Coronary artery (tissue), 2 donors: ENCODE measurements around the gene TTC28.
"Not testable (repeated sequence)": the region's sequence is repeated elsewhere in the genome, so short reads cannot be mapped to it uniquely, and the experiment has no call there.

Source experiments
- DNase-seq: peaks from one replicate; pipeline ENCODE4 v3.0.0-alpha.2; 2017; ENCODE audit warnings: low spot score
- H3K27ac ChIP-seq, 2 donors: fragments of 200-600 bp; sonication (generic); one replicate each; pipeline ENCODE4 v1.5.1; 2016 to 2019
- H3K4me3 ChIP-seq: fragments of 200-600 bp; sonication (generic); 2 replicates; pipeline ENCODE4 v1.5.1; 2016; ENCODE audit warnings: mild to moderate bottlenecking, moderate library complexity
- TF ChIP-seq, protein P1 (sequence below): fragments of 200-600 bp; sonication (generic); IDR thresholded peaks from one replicate; pipeline ENCODE4 v1.5.1; 2019; ENCODE audit warnings: antibody characterized with exemption

Gene TTC28

DNA sequence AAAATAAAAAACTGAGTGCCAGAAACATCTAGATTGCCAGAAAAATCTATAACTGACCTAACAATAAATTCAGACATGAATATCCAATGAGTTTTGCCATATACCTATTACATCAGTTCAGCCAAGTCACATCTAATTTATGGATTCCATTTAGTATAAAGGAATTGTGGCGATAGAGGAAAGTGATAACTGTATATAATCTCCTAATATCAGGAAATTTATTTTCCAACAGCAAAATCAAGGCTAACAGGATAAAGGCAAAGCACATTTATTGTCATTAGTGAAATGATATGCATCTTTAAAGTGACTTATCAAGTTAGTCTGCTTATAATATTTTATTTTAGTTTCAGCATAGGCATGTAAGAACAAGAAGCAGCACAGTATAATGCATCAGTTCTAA, 462.4 kb downstream of the TTC28 start:
- Histone ChIP-seq H3K27ac (no peak overlapping the region), H3K4me3 (no peak overlapping the region)
- DNase-seq = no peak
- TF ChIP-seq, protein P1, sequence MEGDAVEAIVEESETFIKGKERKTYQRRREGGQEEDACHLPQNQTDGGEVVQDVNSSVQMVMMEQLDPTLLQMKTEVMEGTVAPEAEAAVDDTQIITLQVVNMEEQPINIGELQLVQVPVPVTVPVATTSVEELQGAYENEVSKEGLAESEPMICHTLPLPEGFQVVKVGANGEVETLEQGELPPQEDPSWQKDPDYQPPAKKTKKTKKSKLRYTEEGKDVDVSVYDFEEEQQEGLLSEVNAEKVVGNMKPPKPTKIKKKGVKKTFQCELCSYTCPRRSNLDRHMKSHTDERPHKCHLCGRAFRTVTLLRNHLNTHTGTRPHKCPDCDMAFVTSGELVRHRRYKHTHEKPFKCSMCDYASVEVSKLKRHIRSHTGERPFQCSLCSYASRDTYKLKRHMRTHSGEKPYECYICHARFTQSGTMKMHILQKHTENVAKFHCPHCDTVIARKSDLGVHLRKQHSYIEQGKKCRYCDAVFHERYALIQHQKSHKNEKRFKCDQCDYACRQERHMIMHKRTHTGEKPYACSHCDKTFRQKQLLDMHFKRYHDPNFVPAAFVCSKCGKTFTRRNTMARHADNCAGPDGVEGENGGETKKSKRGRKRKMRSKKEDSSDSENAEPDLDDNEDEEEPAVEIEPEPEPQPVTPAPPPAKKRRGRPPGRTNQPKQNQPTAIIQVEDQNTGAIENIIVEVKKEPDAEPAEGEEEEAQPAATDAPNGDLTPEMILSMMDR = no peak

DNA sequence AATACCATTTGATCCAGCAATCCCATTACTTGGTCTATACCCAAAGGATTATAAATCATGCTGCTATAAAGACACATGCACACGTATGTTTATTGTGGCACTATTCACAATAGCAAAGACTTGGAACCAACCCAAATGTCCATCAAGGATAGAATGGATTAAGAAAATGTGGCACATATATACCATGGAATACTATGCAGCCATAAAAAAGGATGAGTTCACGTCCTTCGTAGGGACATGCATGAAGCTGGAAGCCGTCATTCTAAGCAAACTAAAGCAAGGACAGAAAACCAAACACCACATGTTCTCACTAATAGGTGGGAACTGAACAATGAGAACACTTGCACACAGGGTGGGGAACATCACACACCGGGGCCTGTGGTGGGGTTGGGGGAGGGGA, 464.9 kb downstream of the TTC28 start:
- H3K27ac ChIP-seq, H3K4me3 ChIP-seq, DNase-seq: not testable (repeated sequence)

DNA sequence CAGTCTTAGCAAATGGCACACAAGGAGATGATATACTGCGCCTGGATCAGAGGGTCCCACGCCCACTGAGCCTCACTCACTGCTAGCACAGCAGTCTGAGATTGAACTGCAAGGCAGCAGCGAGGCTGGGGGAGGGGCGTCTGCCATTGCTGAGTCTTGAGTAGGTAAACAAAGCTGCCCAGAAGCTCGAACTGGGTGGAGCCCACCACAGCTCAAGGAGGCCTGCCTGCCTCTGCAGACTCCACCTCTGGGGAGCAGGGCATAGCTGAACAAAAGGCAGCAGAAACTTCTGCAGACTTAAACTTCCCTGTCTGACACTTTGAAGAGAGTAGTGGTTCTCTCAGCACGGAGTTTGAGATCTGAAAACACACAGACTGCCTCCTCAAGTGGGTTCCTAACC, 470.2 kb downstream of the TTC28 start:
- H3K27ac ChIP-seq, H3K4me3 ChIP-seq, DNase-seq: not testable (repeated sequence)

DNA sequence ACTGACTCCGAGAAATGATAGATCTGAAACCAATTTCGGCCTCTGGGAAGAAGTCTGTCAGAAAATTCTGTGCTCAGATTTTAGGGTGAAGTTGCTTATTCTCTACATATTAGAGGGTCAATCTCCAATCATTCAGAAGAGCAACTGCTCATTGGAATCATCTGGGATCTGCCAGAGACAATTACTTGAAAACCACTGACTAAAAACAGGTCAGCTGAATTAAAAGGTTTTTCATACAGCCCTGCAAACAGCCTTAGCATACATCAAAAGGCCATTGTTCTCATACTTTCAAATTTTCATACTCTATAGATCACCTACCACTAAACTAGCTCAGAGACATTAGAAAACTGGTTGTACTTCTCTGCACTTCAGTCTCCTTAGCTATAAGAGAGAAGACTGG, 470.9 kb downstream of the TTC28 start:
- no peak for DNase-seq
- TF ChIP-seq, protein P1 = no peak
- Histone ChIP-seq H3K4me3 (no peak overlapping the region), H3K27ac (no peak overlapping the region)

DNA sequence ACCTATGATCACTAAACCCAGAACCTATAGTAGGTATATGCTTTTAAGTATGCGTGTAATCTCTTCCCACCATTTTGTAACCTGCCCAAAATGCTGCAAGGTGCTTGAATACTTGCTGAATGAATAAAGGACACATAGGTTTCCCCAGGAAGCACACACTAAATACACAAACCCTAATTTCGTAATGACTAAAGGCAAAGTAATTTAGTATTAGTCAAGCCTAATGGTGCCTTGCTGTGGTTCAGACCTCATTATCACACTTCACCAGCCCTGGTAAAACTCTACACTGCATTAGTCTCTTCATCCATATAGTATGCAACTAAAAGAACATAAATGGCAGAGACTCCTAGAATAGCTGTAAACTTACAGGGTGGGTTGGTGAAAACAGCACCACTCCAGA, 471.6 kb downstream of the TTC28 start:
- Histone ChIP-seq H3K4me3 (no peak overlapping the region), H3K27ac (no peak overlapping the region)
- TF ChIP-seq, protein P1 = no peak
- DNase-seq = no peak

DNA sequence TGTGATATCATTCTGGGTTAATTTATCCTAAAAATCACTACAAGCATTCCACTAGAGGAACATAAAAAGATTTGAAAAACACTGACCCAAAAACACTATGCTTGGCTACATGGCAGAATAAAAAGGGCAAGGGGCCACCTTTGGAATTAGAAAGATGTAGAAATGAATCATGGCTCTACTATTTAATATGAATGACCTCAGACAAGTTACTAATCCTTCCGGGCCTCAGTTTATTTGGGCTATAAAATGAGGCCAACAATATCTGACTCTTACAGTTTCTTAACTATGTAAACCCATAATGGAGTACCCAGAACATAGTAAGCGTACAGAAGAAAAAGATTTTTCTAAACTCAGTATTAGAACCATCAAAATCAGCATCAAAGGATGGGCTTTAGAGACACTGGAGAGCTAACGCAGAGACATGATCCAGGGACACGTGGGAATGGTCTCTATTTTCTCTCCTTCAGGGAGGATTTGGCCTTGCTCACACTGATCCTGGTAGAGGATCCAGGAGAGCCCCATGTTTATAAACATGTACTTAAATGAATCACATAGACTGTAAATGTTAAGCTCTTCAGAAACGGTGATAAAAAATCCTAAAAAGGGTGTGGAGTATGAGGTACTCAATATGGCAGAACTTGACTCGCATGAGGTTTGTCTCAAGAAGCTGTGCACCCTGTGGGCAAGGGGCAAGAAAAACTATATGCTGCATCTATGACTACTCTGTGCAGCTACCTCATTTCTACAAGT, 472.2 kb downstream of the TTC28 start:
- TF ChIP-seq, protein P1 = no peak
- no peak overlapping the region for H3K4me3 ChIP-seq
- no peak for DNase-seq
- H3K27ac ChIP-seq = no peak overlapping the region

DNA sequence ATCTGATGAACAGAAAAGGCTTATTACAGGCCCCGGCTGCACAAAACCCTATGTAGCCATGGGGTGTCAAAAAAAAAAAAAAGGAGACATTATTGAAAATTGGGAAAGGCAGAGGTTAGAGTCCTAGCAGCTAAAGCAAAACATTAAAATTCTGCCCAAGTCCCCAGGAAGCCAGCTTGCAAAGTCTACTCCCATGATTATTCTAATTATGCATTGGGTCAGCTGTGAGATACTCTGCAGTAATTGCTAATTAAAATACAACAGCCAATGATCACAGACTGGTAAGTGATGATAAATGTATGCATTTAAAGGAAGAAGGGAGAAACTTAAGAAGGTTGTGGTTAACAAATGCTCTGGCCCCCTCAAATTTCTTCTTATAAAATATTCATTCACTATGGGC, 473.7 kb downstream of the TTC28 start:
- DNase-seq = no peak
- Histone ChIP-seq H3K4me3 (no peak overlapping the region), H3K27ac (no peak overlapping the region)
- TF ChIP-seq, protein P1 = no peak

DNA sequence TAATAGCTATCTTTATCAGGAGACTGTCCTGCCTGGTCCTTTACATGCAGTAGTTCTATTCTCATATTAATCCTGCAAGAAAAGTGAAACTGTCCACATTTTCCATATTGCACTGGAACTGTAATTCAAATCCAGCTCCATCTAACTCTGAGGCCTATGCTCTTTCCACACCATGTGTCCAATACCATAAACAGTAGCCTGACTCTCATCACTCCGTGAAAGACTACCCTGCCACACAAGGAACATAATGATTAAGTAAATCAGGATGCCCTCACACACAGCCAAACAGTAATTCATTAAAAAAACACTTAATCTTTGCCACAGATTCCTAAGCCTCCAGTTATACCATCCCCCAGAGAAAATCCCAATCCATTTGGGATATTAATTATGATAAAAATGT, 475.3 kb downstream of the TTC28 start:
- H3K27ac ChIP-seq = no peak overlapping the region
- no peak overlapping the region for H3K4me3 ChIP-seq
- DNase-seq = no peak
- TF ChIP-seq, protein P1 = no peak
